Dermis microvascular lymphatic vessel endothelial cell (primary cell): ENCODE measurements around the gene CTU2. TPM values are rescaled to one million over a fixed set of nuclear protein-coding genes. Genes with fewer than 3 reads are reported as not detected.
A peak's percentile ranks its signal among the peaks of the same experiment; 100 is the strongest.

ENCODE experiments used
- DNase-seq, 2 donors: peaks; one replicate each; pipeline versions ENCODE4 v3.0.0 to v3.0.0-alpha.2; 2010; ENCODE audit warnings: low read depth in 2 of 2
- total RNA-seq: library from RNA; depleted of rRNA; stranded (reverse); fragments of >200 nt; gene quantifications from 2 replicates; pipeline ENCODE4 v1.2.1, GENCODE V29; 2014

CTU2 gene
- total RNA-seq, 1 donor from 2014 or later = 10.8 TPM

DNA sequence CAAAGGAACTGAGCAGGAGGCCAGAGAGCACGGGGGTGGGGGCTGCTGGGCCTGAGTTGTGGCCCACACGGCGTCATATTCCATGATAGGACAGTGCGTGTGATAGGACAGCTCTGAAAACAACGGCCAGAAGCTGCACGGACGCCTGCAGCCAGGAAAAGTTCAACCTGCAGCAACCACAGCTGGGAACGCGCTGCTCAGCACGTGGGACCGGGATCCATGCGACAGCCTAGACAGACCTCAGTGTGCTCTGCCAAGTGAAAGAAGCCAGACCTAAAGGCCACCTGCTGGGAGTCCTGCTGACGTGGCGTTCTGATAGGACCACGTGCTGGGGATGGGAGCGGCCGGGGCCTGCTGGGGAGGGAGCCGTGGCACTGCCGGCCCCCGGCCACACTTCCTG is 21.6 kb downstream of the CTU2 start:
- no peak for DNase-seq

DNA sequence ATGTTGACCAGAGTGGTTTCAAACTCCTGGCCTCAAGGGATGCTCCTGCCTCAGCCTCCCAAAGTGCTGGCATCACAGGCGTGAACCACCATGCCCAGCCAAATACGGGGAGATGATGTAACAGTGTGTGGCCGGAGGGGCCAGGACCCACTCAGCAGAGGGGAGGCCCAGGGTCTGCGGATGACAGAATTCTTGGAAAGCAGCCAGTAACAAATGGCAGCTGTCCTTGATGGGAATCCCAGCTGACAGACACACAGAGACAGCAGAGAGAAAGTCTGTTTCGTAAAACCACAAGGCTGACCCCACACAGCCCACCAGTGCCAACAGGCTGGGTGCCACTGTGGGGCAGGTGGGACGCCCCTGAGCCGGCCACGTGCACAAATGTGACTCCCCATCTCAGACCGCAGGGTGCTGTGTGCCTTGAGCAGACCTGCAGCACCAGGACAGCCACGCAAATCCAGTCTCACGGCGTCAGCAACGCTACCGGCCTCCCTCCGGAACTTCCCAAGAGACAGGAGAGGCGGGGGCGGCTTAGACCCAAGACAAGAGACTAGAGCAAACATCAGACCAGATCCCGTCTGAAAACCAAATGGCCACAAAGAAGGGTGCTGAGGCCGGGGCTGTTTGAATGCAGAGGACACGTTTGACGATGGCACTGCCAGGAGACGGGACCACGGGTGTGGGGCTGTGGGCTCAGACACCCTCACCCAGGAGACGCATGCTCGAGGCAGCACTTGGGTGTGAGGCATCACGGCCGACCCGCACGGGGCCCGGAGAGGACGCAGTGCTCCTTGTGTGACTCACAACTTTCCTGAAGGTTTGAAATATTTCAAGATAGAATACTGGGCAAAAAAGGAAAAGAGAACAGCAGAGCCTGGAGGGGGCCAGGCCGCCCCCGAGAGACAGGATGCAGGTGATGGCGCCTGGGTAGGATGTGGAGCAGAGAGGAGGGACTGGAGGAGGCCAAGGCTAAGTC is 24.6 kb downstream of the CTU2 start:
- no peak for DNase-seq

DNA sequence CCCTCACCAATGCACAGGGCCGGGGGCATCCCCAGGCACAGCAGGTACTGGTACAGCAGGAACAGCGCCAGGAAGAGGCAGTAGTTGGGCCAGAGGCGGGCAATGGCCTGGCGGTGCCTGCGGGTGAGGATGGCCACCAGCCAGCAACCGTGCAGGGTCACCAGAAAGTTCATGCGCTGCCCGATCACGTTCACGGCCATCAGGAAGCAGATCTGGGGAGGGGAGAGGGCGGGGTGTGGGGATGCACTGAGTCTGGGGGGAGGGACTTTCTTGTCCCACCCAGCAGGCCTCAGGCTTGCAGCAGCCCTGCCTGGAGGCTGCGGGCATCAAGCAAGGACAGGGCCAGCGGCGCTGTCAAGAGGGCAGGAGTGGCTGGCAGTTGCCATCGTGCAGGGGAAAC is 25.4 kb downstream of the CTU2 start:
- no peak for DNase-seq

DNA sequence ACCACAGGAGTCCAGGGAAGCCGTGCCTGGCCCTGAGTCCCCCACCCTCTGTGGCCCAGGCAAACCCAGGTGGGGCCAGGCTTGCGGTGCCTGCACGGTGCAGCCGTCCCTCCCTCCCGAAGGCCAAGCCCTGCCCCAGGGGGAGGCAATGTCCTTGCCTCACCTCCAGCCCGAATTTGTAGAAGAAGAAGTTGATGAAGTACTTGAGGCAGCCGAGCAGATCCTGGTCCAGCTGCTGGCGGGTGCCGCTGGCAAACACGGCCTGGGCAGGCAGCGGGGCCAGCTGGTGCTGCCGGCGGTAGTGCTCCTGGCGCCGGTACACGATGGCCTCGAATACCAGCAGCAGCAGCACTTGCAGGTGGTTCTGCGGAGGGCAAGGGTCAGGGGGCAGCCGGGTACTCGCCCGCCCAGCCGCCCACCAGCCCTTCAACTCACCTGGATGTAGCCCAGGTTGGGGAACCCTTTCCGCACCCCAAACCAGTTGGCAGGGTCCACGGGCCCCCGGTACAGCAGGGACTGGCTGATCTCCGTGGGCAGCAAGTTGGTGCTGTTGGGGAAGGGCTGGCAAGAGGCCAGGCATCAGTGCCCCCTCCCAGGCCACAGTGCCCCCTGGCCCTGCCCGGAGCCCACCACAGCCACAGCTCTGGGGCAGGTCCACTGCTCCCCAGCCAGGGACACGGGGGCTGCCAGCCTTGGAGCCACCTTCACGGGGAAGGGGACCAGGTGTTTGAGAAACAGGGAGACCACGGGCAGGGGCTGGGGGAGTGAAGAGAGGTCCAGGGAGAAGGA is 26.1 kb downstream of the CTU2 start:
- DNase-seq = no peak

DNA sequence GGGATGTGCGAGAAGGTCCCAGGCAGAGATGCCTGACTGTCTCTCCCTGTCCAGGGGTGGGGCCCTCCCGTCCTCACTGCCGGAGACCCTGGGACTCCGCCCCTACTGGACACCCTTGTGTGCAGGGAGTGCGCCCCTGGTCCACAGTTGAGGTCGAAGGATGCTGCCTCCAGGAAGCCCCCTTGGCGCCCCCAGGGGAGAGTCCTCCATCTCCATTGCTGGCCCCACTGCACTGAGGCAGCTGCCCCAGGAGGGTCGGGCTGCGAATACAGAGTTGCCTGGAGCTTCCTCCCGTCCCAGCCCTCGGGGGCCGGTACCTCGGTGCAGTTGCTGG is 26.6 kb downstream of the CTU2 start:
- no peak for DNase-seq

DNA sequence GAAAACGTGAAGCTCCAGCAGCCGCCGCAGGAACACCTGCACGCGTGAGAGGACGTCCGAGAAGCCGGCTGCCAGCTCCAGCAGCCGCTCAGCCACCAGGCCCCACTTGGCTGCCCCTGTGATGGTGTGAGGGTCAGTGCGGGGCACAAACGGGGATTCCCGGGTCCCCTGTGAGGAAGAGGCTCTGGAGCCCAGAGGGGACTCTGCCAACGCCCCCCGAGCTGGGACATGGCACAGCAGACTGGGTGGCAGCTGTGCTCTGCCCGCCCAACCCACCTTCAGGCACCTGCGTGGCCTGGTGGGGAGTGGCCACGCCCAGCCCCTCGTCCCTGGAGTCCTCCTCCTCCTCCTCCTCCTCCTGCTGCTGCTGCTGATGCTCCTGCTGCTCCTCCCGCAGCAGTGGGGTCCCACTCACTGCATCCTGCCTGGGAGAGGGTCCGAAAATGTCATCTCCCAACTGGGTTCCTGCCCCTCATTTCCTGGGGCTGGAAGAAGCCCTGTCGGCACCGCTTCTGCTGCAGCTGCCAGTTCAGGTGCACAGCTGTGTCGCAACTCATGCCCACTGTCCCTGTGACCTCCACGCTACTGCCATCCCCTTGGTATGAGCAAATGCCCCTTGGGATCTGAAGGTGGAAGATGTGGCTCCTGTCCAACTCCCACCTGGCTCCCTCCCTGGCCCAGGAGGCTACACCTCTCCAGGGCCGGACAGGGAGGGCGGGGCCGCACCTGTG is 27.5 kb downstream of the CTU2 start:
- no peak for DNase-seq

DNA sequence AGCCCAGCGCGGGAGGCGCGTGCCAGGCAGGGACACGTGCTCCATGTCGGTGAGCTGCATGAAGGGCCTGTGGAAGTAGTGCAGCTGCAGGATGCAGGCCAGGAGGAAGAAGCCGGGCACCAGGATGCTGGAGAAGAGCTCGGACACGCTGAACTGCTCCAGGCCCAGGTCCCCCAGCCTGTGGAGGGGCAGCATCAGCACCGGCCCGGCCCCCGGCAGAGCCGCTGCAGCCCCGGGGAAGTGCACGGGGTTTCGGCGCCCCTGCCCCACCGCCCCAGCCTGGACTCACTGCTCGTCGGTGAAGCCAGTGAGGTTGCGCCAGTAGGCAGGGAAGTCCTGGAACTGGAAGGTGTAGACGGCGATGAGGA is 28.0 kb downstream of the CTU2 start:
- DNase-seq = no peak

DNA sequence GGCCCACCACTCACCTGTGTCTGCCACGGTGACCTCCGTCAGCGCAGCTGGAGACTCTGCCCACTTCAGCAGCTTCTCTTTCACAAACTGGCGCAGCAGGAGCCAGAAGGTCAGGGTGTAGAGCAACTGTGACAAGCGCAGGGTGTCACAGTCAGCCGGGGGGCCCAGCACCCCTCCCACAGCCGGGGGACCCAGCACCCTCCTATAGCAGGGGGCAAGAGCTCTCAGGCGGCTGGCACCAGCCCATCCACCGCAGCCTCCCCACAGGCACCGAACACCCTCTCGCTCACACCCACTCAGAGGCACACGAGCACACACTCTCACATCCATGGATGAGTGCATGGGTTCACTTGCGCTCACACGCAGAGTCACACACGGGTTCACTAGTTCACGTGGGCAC is 28.8 kb downstream of the CTU2 start:
- DNase-seq = no peak

DNA sequence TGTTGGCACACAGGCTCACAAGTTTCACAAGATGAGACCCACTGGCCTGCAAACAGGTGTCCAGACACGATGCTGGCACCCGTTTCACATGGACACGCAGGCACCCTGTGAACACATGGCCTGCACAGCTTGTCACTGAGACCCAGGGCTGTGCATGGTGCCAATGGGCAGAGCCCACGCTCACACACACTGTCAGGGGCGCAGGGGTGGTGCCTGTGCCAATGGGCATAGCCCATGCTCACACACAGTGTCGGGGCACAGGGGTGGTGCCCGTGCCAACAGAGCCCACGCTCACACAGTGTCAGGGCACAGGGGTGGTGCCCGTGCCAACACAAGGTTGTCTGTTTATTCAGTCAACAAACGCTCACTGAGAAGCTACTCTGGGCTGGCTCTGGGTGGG is 29.3 kb downstream of the CTU2 start:
- no peak for DNase-seq

DNA sequence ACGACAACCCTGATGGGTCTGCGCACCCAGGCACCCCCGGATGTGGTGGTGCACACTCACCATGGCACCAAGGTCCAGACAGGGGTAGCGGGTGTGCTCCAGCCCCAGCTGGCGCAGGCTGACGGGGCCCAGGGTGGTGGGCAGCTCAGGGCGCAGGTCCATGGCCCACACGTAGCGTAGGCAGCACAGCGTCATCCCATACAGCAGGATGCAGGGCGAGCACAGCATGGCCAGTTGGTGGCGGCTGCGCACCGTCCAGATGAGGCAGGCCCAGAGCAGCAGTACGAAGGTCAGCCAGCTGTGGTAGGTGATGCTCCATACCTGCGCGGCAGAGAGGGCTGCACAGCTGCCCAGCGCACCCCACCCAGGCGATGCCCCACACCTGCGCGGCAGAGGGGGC is 29.8 kb downstream of the CTU2 start:
- no peak for DNase-seq

DNA sequence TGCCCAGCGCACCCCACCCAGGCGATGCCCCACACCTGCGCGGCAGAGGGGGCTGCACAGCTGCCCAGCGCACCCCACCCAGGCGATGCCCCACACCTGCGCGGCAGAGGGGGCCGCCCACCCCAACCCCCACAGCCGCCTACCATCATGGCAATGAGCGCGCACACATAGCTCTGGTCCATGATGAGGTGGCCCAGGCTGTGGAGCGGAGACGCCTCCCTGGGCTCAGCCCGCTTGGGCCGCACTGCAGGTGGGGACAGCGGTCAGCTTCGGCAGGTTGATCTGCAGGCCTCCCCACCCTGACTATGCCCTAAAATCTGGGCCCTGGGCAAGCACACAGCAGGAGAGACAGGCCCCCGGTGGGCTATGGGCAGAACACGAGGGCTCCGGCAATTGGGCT is 30.2 kb downstream of the CTU2 start:
- no peak for DNase-seq

DNA sequence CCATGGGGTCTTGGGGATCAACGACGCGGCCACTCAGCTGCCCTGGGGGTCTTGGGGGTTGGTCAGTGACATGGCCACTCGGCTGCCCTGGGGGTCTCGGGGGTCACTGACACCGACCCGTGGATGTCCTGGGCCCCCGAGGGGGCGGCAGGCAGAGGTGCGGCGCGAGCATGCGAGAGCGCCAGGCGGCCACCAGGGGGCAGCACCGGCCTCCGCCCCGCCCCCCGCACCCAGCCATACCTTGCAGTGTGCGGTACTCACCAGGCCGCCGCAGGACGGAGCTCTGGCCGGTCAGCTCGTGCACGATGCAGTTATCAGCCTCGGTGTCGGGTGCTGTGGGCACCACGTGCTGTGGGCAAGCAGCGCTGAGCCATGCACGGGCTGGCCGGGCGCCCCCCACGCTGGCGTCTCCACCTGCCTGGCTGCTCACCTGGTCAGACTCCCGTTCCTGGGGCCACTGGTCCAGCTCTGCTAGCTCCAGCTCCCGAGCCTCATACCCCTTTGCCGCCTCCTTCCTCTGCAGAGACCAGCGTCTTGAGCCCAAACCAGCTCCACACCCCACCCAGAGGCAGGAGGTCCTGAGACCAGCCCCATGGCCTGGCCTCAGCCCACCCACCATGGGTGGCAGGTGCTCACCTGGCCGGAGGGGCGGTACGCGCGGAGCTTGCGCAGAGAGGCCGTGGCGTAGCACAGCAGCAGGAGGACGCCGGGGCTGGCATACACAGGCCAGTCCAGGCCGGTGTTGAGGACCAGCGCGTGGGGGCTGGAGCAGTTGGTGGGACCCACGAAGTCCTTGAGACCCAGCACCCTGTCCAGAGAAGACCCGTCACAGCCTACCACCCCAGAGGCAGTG is 31.2 kb downstream of the CTU2 start:
- peak; percentile 50 to 59 for DNase-seq

DNA sequence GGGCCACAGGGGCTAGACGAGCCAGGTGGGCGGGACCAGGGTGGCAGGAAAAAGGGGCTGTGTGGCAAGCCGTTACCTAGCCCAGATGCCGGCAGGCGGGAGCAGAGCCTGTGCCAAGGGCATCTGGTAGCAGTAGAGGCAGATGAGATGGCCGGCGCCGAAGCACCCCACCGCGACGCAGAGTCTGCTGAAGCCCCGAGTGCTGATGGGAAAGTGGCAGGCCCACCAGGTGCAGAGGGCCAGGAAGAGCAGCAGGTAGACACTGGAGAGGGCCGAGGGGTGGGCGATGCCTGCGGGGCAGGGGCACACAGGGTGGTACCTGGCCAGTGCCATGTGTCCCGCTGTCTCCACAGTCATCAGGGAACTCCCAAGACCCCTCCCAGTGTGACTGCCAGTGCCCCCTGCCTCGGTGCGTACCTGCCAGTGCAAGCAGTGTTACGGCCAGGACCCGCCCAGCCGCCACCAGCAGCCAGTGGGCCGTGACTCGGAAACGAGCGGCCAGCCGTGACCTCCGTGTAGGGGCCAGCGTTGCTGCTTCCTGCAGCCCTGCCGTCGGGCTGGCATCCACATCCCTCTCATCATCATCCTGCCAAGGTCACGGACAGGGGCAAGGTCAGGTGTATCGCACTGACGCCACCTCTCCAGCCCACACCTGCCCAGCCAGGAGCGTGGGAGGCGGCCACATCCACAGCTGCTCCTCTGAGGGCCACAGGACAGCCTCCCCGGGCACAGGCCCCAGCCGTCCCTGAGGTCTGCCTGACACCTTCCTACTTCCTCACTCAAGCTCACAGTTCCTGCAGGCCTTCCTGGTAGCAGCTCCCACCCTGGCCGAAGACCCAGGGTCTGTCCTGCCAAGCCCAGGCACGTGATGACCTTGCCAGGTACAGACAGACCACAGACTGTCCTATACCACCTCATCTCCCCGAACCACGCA is 32.1 kb downstream of the CTU2 start:
- DNase-seq = peak in 1 of 2 donors; percentile 40

DNA sequence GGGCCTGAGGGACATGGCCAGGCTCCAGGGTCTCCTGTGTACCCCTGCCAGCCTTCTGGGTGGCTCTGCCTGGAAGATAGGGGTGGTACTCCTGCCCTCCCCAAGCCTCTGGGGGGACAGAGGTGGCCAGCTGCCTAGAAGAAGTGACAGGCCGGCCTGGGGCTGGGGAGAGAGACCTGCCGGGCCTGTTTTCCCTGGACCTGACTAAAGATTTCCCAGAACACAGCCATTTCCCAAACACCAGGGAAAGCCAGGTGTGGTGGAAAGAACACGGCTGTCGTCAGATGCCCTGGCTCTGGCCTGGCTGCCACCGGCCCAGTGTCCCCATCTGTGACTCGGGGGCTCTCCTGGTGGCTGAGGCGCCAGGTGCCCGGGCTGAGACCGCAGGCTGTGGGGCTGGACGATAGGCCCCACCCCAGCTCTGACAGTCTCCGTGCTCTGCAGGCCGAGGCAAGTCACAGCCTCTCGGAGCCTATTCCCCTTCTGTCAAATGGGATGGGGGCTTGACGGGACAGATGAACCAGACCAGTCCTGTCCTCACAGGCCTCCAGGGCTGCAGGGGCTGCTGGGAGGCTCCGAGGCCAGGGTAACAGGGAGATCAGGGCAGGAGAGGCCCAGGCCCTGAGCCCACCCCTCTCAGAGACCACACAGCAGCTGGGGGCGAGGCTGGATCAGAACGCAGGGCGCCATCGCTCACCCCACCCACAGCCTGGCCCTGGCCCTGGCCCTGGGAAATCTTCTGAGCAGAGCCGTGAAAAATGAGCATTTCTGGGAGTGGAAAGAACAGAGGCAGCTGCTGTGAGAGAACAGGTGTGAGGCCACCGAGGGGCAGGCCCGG is 33.1 kb downstream of the CTU2 start:
- DNase-seq = no peak

DNA sequence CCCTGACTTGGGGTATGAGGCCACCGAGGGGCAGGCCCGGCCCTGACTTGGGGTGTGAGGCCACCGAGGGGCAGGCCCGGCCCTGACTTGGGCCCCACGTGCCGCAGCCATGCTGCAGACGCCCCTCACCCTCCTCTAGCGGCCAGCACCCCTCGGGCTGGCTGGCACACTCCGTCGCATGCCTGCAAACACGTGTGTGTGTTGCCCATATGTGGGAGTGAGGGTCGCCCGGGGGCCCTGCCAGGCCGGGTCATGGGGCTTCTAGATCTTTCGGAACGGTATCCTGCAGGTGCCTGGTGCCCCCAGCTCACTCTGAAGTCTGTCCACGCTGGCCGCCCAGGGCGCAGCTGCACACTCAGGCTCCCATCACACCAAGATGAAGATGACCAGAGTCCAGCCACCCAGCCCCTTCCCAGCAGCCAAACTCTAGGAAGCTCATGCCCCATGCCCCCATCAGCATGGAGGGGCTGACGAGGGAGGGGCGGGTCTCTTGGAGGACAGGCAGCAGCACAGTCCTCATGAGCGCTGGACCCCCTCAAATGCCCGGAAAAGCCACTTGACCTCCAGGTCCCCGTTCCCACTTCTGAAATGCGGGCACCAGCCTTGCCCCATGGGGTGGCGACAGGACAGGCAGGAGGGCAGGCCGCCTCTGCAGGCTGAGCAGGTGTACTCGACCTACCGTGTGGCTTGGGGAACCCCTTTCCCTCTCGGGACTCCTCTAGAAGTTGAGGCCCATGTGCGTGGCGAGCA is 33.8 kb downstream of the CTU2 start:
- DNase-seq = no peak

DNA sequence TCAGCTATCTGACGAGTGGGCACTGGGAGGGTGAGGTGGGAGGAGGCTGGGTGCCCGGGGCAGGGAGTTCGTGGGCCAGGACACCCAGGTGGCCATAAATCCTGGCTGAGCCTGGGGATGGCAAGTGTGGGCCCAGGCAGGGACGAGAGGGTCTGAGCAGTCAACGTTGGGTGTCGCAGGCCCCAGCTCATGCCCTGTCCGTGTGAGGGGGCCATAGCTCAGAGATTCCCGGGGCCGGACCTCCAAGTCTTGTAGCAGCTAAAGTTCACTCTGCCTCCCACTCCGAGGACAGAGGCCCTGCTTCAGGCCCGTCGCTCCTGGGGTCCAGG is 34.4 kb downstream of the CTU2 start:
- no peak for DNase-seq

DNA sequence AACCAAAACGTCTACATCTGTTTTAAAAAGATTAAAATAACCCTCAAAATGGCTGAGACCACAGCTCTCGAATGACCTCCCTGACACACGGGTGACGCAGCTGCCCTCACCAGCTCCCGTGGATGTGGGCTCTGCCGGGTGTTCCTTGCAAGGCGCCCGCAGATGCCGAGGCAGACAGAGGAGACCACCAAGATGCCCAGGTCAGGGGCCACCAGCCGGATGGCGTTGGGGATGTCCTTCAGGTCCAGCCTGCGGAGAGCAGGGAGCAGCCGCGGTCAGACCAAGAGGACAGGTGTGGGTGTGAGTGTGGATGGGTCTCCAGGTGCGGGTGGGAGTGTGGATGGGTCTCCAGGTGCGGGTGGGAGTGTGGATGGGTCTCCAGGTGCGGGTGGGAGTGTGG is 35.1 kb downstream of the CTU2 start:
- DNase-seq = no peak

DNA sequence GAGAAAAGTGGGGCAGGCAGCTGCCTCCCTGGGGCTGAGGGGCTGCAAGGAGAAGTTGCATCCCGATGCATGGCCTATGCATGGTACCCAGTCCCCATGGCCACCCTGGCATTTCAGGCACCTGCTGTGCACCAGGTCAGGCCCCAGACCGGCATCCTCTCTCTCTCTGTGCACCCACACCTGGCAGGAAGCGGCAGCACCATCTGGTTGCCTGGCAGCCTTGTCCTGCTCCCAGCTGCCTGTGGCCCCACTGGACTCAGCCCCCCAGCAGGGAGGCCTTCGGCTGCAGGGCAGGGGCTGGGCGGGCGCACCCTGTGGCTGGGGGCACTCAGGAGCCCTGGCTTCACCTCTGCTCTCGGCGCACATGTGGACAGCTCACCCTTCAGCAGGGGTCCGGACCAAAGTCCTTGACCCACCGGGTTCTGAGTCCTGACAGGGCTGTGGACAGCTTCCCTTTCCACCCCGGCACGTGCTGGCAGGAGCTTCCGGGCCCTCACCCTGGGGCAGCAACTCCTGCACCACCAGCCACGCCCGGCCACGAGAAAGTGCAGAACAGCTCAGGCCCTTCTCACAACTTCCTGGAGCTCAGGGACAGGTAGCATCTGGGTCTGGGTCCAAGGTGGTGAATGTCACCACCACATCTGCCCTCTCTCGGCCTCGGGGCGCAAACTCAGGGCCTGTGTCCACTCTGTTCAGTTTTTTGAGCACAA is 36.7 kb downstream of the CTU2 start:
- no peak for DNase-seq
